Measurements from ENCODE around the gene KDM2A. TPM values are rescaled to one million over a fixed set of nuclear protein-coding genes. Genes with fewer than 3 reads are reported as not detected.
"Not testable (repeated sequence)": the region's sequence is repeated elsewhere in the genome, so short reads cannot be mapped to it uniquely, and the experiment has no call there.

Gene KDM2A
- total RNA-seq, 1 donor from 2014 or later, result 119 TPM

GRCh38 chr11:67160872-67161783, 42.1 kb downstream of the KDM2A start:
- peaks cover 10% of the 10 kb centered on the region for H3K36me3 Mint-ChIP-seq (ENCODE audit: low read depth)
- H3K27me3 Mint-ChIP-seq (ENCODE audit: insufficient read depth), result no peaks in the 10 kb centered on the region
- intact Hi-C loops (cut with micrococcal nuclease), result loop anchor here (1.0 kb wide), 1 partner anchor 42 kb away; the partner anchor contains the start of gene KDM2A
- H3K4me3 Mint-ChIP-seq, result no peak overlapping the region
- no peak for DNase-seq (ENCODE audit: low spot score)
- peaks cover 43% of the 10 kb centered on the region for H3K4me1 Mint-ChIP-seq (ENCODE audit: low read depth)
- no peaks in the 10 kb centered on the region for H3K9me3 Mint-ChIP-seq
- H3K27ac Mint-ChIP-seq, result peak overlapping the region; percentile 23

GRCh38 chr11:67163006-67163405, 43.9 kb downstream of the KDM2A start:
- Mint-ChIP-seq H3K9me3 (no peaks in the 10 kb centered on the region), H3K27ac (no peak overlapping the region), H3K27me3 (ENCODE audit: insufficient read depth) (no peaks in the 10 kb centered on the region), H3K4me1 (ENCODE audit: low read depth) (peaks cover 49% of the 10 kb centered on the region), H3K36me3 (ENCODE audit: low read depth) (peaks cover 12% of the 10 kb centered on the region), H3K4me3 (no peak overlapping the region)
- DNase-seq (ENCODE audit: low spot score), result no peak
- intact Hi-C loops (cut with micrococcal nuclease), result no loop called here

- Mint-ChIP-seq H3K36me3 (ENCODE audit: low read depth) (peaks cover 12% of the 10 kb centered on the region), H3K4me3 (no peak overlapping the region), H3K9me3 (no peaks in the 10 kb centered on the region), H3K27me3 (ENCODE audit: insufficient read depth) (no peaks in the 10 kb centered on the region), H3K4me1 (ENCODE audit: low read depth) (peaks cover 40% of the 10 kb centered on the region), H3K27ac (no peak overlapping the region)
- intact Hi-C loops (cut with micrococcal nuclease), result no loop called here
- DNase-seq (ENCODE audit: low spot score), result no peak
Observed at GRCh38 chr11:67165623-67166022, 46.6 kb downstream of the KDM2A start.

- Mint-ChIP-seq H3K36me3 (ENCODE audit: low read depth) (peaks cover 16% of the 10 kb centered on the region), H3K4me3 (no peak overlapping the region), H3K9me3 (no peaks in the 10 kb centered on the region), H3K27me3 (ENCODE audit: insufficient read depth) (no peaks in the 10 kb centered on the region), H3K4me1 (ENCODE audit: low read depth) (peaks cover 37% of the 10 kb centered on the region), H3K27ac (no peak overlapping the region)
- intact Hi-C loops (cut with micrococcal nuclease), result no loop called here
- no peak for DNase-seq (ENCODE audit: low spot score)
Observed at GRCh38 chr11:67167091-67167490, 48.0 kb downstream of the KDM2A start.

GRCh38 chr11:67167719-67168118, 48.7 kb downstream of the KDM2A start:
- H3K4me3 Mint-ChIP-seq, result no peak overlapping the region
- H3K27ac Mint-ChIP-seq, result no peak overlapping the region
- H3K4me1 Mint-ChIP-seq (ENCODE audit: low read depth), result peaks cover 37% of the 10 kb centered on the region
- DNase-seq (ENCODE audit: low spot score), result no peak
- H3K27me3 Mint-ChIP-seq (ENCODE audit: insufficient read depth), result no peaks in the 10 kb centered on the region
- intact Hi-C loops (cut with micrococcal nuclease), result loop anchor here (1.0 to 2.0 kb wide), 2 partner anchors 47 to 86 kb away; no protein-coding TSS in a partner anchor
- no peaks in the 10 kb centered on the region for H3K9me3 Mint-ChIP-seq
- H3K36me3 Mint-ChIP-seq (ENCODE audit: low read depth), result peaks cover 17% of the 10 kb centered on the region

GRCh38 chr11:67168911-67169310, 49.8 kb downstream of the KDM2A start:
- DNase-seq (ENCODE audit: low spot score); H3K9me3 Mint-ChIP-seq; H3K4me3 Mint-ChIP-seq; H3K27me3 Mint-ChIP-seq (ENCODE audit: insufficient read depth); H3K27ac Mint-ChIP-seq: not testable (repeated sequence)
- intact Hi-C loops (cut with micrococcal nuclease), result loop anchor here (1.0 to 2.0 kb wide), 2 partner anchors 48 to 88 kb away; no protein-coding TSS in a partner anchor
- H3K36me3 Mint-ChIP-seq (ENCODE audit: low read depth), result peaks cover 12% of the 10 kb centered on the region
- peaks cover 32% of the 10 kb centered on the region for H3K4me1 Mint-ChIP-seq (ENCODE audit: low read depth)

GRCh38 chr11:67174311-67174710, 55.2 kb downstream of the KDM2A start:
- H3K36me3 Mint-ChIP-seq (ENCODE audit: low read depth), result peaks cover 8% of the 10 kb centered on the region
- no peaks in the 10 kb centered on the region for H3K27me3 Mint-ChIP-seq (ENCODE audit: insufficient read depth)
- H3K9me3 Mint-ChIP-seq, result no peaks in the 10 kb centered on the region
- peaks cover 21% of the 10 kb centered on the region for H3K4me1 Mint-ChIP-seq (ENCODE audit: low read depth)
- DNase-seq (ENCODE audit: low spot score), result no peak
- intact Hi-C loops (cut with micrococcal nuclease), result no loop called here
- no peak overlapping the region for H3K27ac Mint-ChIP-seq
- no peak overlapping the region for H3K4me3 Mint-ChIP-seq

GRCh38 chr11:67177399-67178281, 58.6 kb downstream of the KDM2A start:
- H3K4me1 Mint-ChIP-seq (ENCODE audit: low read depth), result peaks cover 19% of the 10 kb centered on the region
- peaks cover 10% of the 10 kb centered on the region for H3K36me3 Mint-ChIP-seq (ENCODE audit: low read depth)
- intact Hi-C loops (cut with micrococcal nuclease), result no loop called here
- no peak overlapping the region for H3K4me3 Mint-ChIP-seq
- H3K27me3 Mint-ChIP-seq (ENCODE audit: insufficient read depth), result no peaks in the 10 kb centered on the region
- no peaks in the 10 kb centered on the region for H3K9me3 Mint-ChIP-seq
- DNase-seq (ENCODE audit: low spot score), result no peak
- no peak overlapping the region for H3K27ac Mint-ChIP-seq

GRCh38 chr11:67178421-67178820, 59.4 kb downstream of the KDM2A start:
- intact Hi-C loops (cut with micrococcal nuclease), result no loop called here
- Mint-ChIP-seq H3K4me3 (no peak overlapping the region), H3K4me1 (ENCODE audit: low read depth) (peaks cover 19% of the 10 kb centered on the region), H3K27me3 (ENCODE audit: insufficient read depth) (no peaks in the 10 kb centered on the region), H3K27ac (no peak overlapping the region), H3K9me3 (no peaks in the 10 kb centered on the region), H3K36me3 (ENCODE audit: low read depth) (peaks cover 17% of the 10 kb centered on the region)
- no peak for DNase-seq (ENCODE audit: low spot score)

GRCh38 chr11:67178878-67179277, 59.8 kb downstream of the KDM2A start:
- DNase-seq (ENCODE audit: low spot score), result no peak
- H3K27me3 Mint-ChIP-seq (ENCODE audit: insufficient read depth), result no peaks in the 10 kb centered on the region
- intact Hi-C loops (cut with micrococcal nuclease), result no loop called here
- H3K4me3 Mint-ChIP-seq, result no peak overlapping the region
- no peak overlapping the region for H3K27ac Mint-ChIP-seq
- H3K4me1 Mint-ChIP-seq (ENCODE audit: low read depth), result peaks cover 19% of the 10 kb centered on the region
- H3K9me3 Mint-ChIP-seq, result no peaks in the 10 kb centered on the region
- peaks cover 17% of the 10 kb centered on the region for H3K36me3 Mint-ChIP-seq (ENCODE audit: low read depth)

- Mint-ChIP-seq H3K27me3 (ENCODE audit: insufficient read depth) (no peaks in the 10 kb centered on the region), H3K27ac (no peak overlapping the region), H3K9me3 (no peaks in the 10 kb centered on the region), H3K4me3 (no peak overlapping the region), H3K36me3 (ENCODE audit: low read depth) (peaks cover 22% of the 10 kb centered on the region), H3K4me1 (ENCODE audit: low read depth) (peaks cover 19% of the 10 kb centered on the region)
- DNase-seq (ENCODE audit: low spot score), result no peak
- intact Hi-C loops (cut with micrococcal nuclease), result no loop called here
Observed at GRCh38 chr11:67179892-67180490, 60.9 kb downstream of the KDM2A start.

GRCh38 chr11:67194096-67194495, 75.0 kb downstream of the KDM2A start:
- Mint-ChIP-seq H3K27ac (no peak overlapping the region), H3K27me3 (ENCODE audit: insufficient read depth) (no peaks in the 10 kb centered on the region), H3K4me3 (no peak overlapping the region), H3K4me1 (ENCODE audit: low read depth) (peaks cover 8% of the 10 kb centered on the region), H3K9me3 (no peaks in the 10 kb centered on the region), H3K36me3 (ENCODE audit: low read depth) (peaks cover 14% of the 10 kb centered on the region)
- intact Hi-C loops (cut with micrococcal nuclease), result loop anchor here (5.0 kb wide), 1 partner anchor 43 kb away; no protein-coding TSS in a partner anchor
- DNase-seq (ENCODE audit: low spot score), result no peak
